DOHH2 (cell line): Measurements from ENCODE around the gene TOM1.

Experiments
- CTCF ChIP-seq: fragments of 200-600 bp; sonication (generic); IDR thresholded peaks from one replicate; pipeline ENCODE4 v1.5.1; 2014; ENCODE audit warnings: antibody characterized with exemption, mild to moderate bottlenecking, low read depth, low read length; ENCODE audit not compliant: poor library complexity, severe bottlenecking
- EZH2phosphoT487 ChIP-seq: fragments of 200-600 bp; sonication (generic); IDR thresholded peaks from 2 replicates; pipeline ENCODE4 v1.6.1; 2017; ENCODE audit warnings: borderline replicate concordance, mild to moderate bottlenecking, antibody characterized with exemption, low read length, moderate library complexity, mixed read lengths

GRCh38 chr22:35359380-35360065 lies 59.8 kb downstream of the TOM1 start:
- TF ChIP-seq CTCF, result no peak
- no peak for TF ChIP-seq EZH2phosphoT487
